C4-2B (cell line): ENCODE results near the gene ARHGAP1.

Source experiments
- H3K27ac ChIP-seq: fragments of 450-650 bp; 2 replicates; pipeline ENCODE4 v1.5.1; 2017
- CTCF ChIP-seq: fragments of 450-650 bp; conservative IDR thresholded peaks from 2 replicates; pipeline ENCODE4 v1.5.1; 2017; ENCODE audit warnings: mild to moderate bottlenecking
- ZFX ChIP-seq: fragments of 450-650 bp; IDR thresholded peaks from 2 replicates; pipeline ENCODE4 v1.6.1; 2017

The ARHGAP1 gene

GRCh38 chr11:46723359-46723680 is 22.9 kb upstream of the ARHGAP1 start:
- no peak overlapping the region for H3K27ac ChIP-seq
- TF ChIP-seq ZFX (no peak), CTCF (no peak)

GRCh38 chr11:46722566-46723358 is 22.3 kb upstream of the ARHGAP1 start:
- H3K27ac ChIP-seq, result no peak overlapping the region
- no peak for TF ChIP-seq CTCF
- no peak for TF ChIP-seq ZFX

GRCh38 chr11:46721286-46721685 is 20.9 kb upstream of the ARHGAP1 start:
- no peak overlapping the region for H3K27ac ChIP-seq
- TF ChIP-seq CTCF, result no peak
- no peak for TF ChIP-seq ZFX

GRCh38 chr11:46719543-46720218 is 19.3 kb upstream of the ARHGAP1 start:
- H3K27ac ChIP-seq, result peak overlapping the region; percentile 60; the same call in 1 of the 2 replicates
- TF ChIP-seq CTCF (no peak), ZFX (no peak)

- H3K27ac ChIP-seq, result peak within 1 kb of the TSS; percentile 60
- TF ChIP-seq CTCF (no peak), ZFX (no peak)
Measured at GRCh38 chr11:46719048-46719542, 18.7 kb upstream of the ARHGAP1 start, which contains the start of gene F2. TSS of gene F2 (plus strand) at chr11:46719213. CDS start at chr11:46719236, 23 bp downstream.

GRCh38 chr11:46718155-46719019 is 18.0 kb upstream of the ARHGAP1 start:
- H3K27ac ChIP-seq, result peak overlapping the region; percentile 60
- TF ChIP-seq ZFX (peak; percentile 30; the same call in 1 of the 2 replicates), CTCF (no peak)

- peak overlapping the region; percentile 60 for H3K27ac ChIP-seq
Measured at GRCh38 chr11:46717825-46718154, 17.4 kb upstream of the ARHGAP1 start.
